DND-41 (cell line): ENCODE measurements around the gene SCRN2.

Experiments
- CTCF ChIP-seq: IDR thresholded peaks from 2 replicates; pipeline ENCODE4 v1.5.1; 2012; ENCODE audit warnings: borderline replicate concordance, low read length, moderate library complexity, mild to moderate bottlenecking; ENCODE audit not compliant: poor library complexity, severe bottlenecking; ENCODE audit errors: extremely low read depth
- EZH2 ChIP-seq: IDR thresholded peaks from 3 replicates; pipeline ENCODE4 v1.6.1; 2012; ENCODE audit warnings: borderline replicate concordance, low read depth, mild to moderate bottlenecking, moderate library complexity, low read length, inconsistent platforms; ENCODE audit not compliant: severe bottlenecking

- TF ChIP-seq CTCF (peak; percentile 98), EZH2 (no peak)
These were observed 48.9 kb upstream of the SCRN2 start for GRCh38 chr17:47889734-47890529.
